ENCODE measurements around the gene C16orf78.

The C16orf78 gene

DNA sequence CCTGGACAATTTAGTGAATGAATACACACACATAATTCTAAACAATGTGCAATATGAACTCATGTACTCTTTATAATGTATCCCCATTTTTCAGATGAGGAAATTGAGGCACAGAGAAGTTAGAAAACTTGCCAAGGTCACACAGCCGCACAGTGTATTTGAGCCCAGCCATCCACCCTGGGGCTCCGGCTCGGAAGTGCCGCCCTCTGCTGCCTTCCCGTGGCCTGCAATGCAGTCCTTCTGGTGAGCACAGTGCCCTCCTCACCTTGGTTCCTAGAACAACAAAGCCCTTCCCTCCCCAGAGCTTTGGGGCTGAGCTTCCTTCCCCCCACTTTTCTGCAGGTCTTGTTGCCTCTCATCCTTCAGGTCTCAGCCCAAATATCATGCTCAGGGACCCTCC, 63.7 kb downstream of the C16orf78 start:
- no peak for DNase-seq

DNA sequence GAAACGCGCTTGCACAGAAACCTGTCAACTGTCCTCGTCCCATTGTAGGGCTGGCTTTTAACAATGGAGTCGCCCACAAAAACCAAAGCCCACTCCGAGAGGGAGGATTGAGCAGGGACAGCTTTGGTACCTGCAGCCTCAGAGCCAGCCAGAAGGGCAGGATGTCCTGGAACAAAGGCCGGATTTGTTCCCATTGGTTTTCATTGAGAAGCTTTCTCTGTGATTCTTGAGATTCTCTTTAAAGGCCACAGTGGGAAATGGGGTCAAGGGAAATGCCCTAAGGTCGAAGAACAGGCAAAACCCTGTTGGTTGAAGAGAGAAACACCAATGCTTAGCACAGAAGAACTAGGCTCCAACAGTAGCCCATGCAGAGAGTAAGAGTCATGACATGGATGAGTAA, 65.4 kb downstream of the C16orf78 start:
- no peak for DNase-seq

DNA sequence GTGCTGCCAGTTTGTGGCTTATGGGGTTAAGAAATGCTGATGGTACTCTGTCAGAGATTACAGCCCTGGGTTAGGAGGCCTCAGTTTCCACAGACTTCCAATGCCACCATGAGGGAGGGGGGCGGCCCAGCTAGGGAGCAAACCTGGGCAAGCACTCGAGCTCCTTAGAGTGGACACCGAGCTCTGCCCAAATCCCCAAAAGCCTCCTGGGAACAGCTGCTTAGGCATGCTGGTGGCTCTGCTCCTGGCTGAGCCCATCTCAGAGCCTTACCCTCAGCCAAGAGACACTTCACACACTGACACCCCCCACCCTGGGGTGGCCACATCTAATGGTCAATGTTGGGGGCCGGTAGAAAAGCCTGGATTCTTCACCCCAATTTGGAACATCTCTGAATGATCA, 66.1 kb downstream of the C16orf78 start:
- no peak for DNase-seq

DNA sequence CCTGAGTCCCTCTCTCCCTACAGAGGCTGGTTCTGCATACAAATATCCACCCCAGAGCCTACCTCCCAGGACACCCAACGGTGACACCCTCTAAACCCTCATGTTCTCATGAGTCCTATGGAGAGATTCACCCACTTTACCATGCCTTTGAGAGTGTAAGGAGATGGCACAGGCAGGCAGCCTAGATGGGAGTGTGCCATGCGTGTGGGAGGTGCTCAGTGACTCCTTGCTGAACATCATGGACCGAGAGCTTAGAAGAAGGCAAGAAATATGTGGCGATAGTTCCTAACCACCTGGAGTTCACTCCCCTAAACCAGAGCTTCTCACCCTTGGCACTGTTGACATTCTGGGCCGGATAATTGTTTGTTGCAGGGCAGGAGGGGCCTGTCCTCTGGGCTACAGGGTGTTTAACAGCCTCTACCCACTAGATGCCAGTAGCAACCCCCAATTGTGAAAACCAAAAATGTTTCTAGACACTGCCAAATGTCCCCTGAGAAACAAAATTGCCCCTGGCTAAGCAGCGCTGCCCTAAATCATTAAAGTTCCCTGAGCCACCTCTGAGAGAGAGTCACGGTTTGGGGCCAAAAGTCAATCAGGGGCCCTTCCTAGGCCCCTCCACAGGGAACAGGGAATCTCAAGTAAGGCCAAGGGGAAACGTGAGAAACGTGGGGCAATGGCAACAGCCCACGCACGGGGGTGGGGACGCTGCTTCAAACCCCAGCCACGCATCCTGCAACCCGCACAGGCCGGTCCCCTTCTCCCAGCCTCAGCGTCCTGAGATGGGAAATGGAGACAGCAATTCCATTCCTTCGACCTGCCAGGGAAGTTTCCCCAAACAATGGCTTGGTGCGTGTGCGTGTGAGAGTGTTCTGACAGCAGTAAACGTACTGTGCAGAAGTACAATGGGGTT, 66.8 kb downstream of the C16orf78 start:
- DNase-seq: no peak

DNA sequence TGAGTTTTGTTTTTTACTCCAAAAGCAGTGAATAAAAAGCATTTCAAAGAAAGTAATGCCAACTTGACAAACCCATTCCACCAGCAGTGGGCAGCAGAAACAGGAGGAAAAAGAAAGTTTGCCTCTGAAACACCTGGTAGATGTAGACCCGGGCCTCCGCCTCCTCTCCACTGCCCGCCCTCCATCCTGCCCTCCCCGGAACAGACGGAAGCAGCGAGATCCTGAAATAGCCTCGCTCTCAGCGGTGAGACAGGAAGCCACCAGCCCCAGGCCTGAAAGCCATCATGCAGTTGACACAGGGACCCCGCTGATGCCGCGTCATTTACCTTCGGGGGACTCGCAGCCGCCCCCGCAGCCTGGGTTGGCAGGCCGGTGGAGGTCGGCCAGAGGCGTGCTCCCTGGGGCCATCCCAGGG, 67.8 kb downstream of the C16orf78 start:
- DNase-seq: peak; percentile 58

DNA sequence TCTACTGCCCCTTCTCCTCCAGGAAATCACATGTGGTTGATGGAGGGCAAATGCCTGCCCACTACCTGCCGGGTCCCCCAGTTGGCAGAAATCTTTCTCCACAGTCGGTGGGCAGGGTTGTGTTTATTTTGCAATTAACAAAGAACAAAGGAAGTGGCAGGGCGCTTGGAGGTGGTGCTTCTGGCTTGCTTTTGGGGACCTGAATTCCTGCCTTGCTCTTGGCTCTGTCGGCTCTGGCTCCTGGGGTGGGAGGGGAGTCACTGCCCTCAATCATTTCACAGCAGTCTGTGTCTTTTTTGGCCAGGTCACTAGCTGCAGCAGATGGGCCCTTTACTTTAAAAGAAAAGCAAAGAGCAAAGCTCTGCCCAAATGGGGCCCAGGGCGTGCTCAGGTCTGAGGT, 69.2 kb downstream of the C16orf78 start:
- no peak for DNase-seq

DNA sequence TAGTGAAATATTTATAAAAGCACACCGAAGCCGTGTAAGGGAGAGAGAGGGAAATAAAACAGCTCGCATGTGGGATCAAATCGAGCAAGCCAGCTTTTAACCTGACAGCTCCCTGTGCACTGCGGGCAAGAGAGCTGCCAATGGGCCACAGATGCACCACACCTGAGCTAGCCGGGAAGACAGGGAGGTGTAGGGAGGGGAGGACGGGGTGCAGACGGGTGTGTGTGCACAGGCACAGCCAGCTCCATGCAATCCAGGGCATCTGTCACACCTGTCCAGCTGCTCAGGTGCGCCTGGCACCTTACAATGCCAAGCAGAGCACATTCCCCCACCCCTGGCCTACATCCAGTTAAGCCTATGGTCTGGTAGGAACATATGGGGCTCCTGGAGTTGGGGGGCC, 70.0 kb downstream of the C16orf78 start:
- DNase-seq: no peak

DNA sequence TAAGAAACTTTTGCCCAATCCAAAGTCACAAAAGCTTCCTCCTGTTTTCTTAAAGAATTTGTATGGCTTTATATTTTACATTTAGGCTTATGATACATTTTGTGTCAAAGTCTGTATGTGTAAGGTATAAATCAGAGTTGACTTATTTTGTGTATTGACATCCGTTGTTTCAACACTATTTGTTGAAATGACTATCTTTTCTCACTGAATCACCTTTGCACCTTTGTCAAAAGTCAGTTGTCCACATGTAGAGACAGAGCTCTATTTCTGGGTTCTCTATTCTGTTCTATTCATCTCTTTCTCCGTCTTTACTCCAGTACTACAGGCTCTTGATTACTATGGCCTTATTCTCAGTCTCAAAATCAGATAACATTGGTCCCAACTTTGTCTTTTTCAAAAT, 73.2 kb downstream of the C16orf78 start:
- DNase-seq: no peak
